Measurements from ENCODE around the gene IL1RAP. TPM values are rescaled to one million over a fixed set of nuclear protein-coding genes. Genes with fewer than 3 reads are reported as not detected.

Gene IL1RAP
- total RNA-seq, 1 donor = 14.6 TPM

DNA sequence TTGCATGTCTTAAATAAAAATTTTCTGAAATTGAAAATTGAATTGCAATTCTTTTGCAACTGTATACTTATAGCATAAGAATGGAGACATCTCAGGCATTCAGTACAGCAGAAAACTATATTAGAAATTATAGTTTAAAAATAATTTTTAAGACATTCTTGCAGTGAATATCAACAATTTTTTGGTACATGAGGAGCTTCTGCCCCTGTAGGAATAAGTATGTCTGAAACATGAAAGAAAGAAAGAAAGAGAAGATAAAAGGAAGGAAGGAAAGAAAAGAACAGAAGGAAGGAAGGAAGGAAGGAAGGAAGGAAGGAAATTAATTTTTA is 183.6 kb downstream of the IL1RAP start:
- TF ChIP-seq, protein P1, sequence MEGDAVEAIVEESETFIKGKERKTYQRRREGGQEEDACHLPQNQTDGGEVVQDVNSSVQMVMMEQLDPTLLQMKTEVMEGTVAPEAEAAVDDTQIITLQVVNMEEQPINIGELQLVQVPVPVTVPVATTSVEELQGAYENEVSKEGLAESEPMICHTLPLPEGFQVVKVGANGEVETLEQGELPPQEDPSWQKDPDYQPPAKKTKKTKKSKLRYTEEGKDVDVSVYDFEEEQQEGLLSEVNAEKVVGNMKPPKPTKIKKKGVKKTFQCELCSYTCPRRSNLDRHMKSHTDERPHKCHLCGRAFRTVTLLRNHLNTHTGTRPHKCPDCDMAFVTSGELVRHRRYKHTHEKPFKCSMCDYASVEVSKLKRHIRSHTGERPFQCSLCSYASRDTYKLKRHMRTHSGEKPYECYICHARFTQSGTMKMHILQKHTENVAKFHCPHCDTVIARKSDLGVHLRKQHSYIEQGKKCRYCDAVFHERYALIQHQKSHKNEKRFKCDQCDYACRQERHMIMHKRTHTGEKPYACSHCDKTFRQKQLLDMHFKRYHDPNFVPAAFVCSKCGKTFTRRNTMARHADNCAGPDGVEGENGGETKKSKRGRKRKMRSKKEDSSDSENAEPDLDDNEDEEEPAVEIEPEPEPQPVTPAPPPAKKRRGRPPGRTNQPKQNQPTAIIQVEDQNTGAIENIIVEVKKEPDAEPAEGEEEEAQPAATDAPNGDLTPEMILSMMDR (IDR thresholded peaks at IDR 0.05; ENCODE audit: insufficient read depth, low read length) = no peak
- DNase-seq (ENCODE audit: low read depth) = no peak
- H3K4me3 ChIP-seq (ENCODE audit: low read depth, low read length) = no peak overlapping the region

DNA sequence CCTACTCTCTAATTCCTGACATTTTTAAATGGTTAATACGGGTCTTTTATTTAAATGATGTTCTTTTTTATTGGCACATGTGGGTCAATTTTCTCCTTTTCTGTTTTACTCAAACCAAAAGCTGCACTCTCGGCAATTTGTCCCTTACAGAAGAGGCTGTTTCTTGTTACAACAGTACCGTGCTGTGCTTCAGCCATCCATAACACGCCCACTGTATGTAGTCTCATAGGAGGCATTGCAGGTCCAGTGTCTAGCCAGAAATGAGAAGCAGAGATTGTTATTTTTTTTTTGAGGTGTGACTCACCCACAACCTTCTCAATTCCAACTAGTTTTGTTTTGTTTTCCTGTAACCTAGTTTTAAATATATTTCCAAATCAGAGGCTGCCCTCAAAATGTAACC is 184.0 kb downstream of the IL1RAP start:
- TF ChIP-seq, protein P1 (IDR thresholded peaks at IDR 0.05; ENCODE audit: insufficient read depth, low read length) = no peak
- peak; percentile 82 for DNase-seq (ENCODE audit: low read depth)
- peak overlapping the region; percentile 32 for H3K4me3 ChIP-seq (ENCODE audit: low read depth, low read length)

DNA sequence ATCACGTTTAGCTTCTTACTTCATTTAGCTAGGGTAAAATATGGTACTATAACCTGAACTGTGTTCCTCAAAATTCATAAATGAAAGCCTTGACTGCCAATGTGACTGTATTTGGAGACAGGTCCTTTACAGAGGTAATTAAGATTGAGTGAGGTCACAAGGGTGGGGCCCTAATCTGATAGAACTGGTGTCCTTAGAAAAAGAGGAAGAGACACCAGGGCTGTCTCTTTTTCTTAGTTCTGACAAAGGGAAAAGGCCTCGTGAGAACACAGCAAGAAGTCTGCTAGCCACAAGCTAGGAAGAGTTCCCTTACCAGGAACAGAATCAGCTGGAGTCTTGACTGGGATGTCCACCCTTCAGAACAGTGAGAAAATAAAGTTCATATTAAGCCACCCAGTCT is 185.9 kb downstream of the IL1RAP start:
- TF ChIP-seq, protein P1 (IDR thresholded peaks at IDR 0.05; ENCODE audit: insufficient read depth, low read length) = no peak
- no peak for DNase-seq (ENCODE audit: low read depth)
- no peak overlapping the region for H3K4me3 ChIP-seq (ENCODE audit: low read depth, low read length)

DNA sequence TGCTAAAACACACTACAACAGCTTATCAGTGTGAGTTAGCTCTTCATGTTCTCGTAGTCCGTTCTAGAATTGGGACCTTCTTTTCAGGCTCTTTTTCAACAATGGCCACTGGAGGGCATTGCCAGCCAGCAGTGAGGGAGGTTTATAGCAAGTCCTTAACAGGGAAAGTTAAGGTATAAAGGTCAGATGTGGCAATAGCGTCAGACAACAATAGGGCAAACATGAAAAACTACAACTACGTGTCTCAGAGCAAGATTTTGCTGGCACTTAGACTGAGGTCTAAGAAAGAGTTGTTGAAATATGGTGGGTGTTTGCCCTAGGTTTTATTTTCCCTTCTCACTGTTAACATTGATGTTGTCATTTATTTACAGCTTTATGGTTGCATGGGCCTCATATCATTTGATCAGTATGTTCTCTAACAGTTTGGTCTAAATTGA is 187.2 kb downstream of the IL1RAP start:
- peak; percentile 68 for DNase-seq (ENCODE audit: low read depth)

DNA sequence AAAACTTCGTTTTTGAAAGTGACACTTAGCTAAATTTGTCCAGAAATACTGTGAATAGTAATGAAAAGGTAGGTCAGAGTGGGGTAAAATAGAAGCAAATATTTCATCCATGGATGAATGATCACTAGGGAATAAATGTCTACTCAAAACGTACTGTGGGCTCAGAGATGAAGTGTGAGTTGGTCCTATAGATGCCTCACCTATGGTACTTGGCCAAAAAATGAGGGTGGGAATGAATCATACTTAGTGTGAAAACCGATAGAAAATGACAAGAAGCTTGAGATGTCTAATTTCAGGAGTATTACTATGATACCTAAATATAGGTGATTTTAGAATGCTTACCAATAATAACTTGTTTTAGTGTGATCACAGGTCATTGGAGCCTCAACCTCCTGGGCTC is 192.7 kb downstream of the IL1RAP start:
- TF ChIP-seq, protein P1 (IDR thresholded peaks at IDR 0.05; ENCODE audit: insufficient read depth, low read length) = no peak
- no peak overlapping the region for H3K4me3 ChIP-seq (ENCODE audit: low read depth, low read length)
- DNase-seq (ENCODE audit: low read depth) = no peak

More for the DNA sequence above, 187.2 kb downstream of the IL1RAP start:
- TF ChIP-seq, protein P1 (IDR thresholded peaks at IDR 0.05; ENCODE audit: insufficient read depth, low read length) = peak; percentile 68
- H3K4me3 ChIP-seq (ENCODE audit: low read depth, low read length) = no peak overlapping the region

Other genes with a start within 250 kb of the IL1RAP start
- 0.18 and 1.3 TPM in 2 replicates for gene CLDN1, start 191.6 kb upstream of the IL1RAP start, total RNA-seq (ENCODE audit: low replicate concordance)
- gene CLDN16, start 125.9 kb upstream of the IL1RAP start, total RNA-seq (ENCODE audit: low replicate concordance) = 0.09 TPM in 1 of 2 replicates, not detected in the other
- gene TMEM207, start 64.2 kb upstream of the IL1RAP start, total RNA-seq (ENCODE audit: low replicate concordance) = not detected in 2 replicates